NCI-H1436 treated with DMSO at 0.1 percent for 48 hours (cell line): ENCODE data around the gene GALP.
"Not testable (repeated sequence)": the region's sequence is repeated elsewhere in the genome, so short reads cannot be mapped to it uniquely, and the experiment has no call there.

Source experiments
- DNase-seq: peaks from one replicate; lab custom pipeline; 2025; lab: John Stamatoyannopoulos, UW

GALP gene

DNA sequence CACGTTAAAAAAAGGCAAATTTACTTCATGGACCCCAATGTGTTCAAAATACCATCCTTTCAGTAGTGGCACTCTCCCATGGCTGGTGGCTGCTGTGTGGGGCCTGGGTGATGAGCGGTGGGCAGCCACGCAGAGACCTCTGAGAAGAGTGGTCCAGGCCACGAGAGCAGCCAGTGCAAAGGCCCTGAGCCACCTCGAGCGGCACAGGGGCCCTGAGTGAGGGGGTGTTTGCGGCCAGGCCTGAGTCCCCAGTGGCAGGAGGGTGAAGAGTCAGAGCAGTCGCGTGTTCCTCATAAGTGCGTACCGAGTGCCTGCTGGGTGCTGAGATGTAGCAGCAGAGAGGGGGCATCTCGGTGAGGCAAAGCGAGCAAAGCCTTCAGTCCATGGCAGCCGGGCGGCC, 27.7 kb upstream of the GALP start:
- DNase-seq = no peak

DNA sequence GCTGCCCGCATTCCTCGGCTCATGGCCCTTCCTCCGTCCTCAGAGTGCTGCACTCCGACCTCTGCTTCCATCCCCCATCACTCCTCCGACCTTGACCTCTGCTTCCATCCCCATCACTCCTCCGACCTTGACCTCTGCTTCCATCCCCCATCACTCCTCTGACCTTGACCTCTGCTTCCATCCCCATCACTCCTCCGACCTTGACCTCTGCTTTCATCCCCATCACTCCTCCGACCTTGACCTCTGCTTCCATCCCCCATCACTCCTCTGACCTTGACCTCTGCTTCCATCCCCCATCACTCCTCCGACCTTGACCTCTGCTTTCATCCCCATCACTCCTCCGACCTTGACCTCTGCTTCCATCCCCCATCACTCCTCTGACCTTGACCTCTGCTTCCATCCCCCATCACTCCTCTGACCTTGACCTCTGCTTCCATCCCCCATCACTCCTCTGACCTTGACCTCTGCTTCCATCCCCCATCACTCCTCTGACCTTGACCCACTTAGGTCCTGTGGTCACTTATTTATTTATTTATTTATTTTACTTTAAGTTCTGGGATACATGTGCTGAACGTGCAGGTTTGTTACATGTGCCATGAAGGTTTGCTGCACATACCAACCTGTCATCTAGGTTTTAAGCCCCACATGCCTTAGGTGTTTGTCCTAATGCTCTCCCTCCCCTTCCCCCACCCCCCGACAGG, 26.7 kb upstream of the GALP start:
- DNase-seq = not testable (repeated sequence)

DNA sequence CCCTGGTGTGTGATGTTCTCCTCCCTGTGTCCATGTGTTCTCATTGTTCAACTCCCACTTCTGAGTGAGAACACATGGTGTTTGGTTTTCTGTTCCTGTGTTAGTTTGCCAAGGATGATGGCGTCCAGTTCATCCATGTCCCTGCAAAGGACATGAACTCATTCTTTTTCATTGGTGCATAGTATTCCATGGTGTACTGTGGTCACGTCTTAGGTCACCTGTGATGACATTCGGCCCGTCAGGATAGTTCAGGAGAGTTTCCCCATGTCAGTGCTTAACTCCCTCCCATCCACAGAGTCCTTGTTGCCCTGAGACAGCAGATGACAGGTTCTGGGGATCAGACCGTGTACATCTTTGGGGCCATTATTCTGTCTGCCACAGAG, 26.2 kb upstream of the GALP start:
- DNase-seq = no peak

DNA sequence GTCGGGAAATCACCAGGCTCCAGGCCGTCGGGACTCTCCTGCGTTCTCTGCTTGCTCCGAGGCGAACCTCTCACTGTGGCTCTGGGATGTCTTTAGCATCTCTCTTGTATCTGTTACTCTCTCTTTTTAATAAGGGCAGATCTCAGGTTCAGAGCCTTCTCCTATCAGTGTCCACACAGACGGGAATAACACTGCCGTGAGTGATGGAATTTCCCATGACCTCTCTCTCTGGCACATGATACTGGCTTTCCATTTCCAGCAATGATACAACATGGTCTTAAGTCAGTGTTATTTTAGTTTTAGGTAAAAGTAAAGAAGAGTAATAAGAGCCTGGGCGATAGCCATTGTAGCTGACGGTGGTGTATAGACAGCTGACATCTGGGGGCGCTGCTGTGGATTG, 25.4 kb upstream of the GALP start:
- no peak for DNase-seq

DNA sequence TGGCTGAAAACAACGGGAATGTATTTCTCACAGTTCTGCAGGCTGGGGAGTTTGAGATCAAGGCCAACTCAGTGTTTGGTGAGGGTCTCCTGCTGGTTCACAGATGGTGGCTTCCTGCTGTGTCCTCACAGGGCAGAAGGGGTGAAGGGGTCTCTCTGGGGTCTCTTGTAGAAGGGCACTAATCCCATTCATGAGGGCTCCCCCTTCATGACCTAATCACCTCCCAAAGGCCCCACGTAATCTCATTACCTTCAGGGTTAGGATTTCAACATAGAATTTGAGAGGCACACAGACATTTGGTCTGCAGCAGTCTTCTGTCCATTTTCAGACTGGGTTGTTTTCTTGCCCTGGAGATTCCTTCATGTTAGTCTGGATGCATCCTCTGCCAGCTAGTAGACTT, 23.2 kb upstream of the GALP start:
- DNase-seq = no peak

DNA sequence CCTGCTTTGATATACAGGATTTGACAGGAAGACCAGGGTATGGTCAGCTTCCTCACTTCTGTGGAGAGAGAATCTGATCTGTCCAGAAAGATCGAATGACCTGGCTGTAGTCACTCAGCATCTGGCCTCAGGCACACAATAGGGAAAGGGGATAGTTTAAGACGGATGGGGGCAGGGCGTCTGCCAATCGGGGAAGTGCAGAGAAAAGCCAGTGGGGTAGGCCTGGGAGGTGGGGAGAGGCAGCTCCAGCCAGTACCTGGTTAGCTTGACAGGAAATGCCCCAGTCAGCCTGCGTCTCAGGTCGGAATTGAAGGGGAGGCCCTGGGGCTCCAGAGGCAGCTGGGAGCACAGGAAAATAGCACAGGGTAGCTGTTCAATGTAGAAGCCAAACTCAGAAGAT, 22.3 kb upstream of the GALP start:
- no peak for DNase-seq

DNA sequence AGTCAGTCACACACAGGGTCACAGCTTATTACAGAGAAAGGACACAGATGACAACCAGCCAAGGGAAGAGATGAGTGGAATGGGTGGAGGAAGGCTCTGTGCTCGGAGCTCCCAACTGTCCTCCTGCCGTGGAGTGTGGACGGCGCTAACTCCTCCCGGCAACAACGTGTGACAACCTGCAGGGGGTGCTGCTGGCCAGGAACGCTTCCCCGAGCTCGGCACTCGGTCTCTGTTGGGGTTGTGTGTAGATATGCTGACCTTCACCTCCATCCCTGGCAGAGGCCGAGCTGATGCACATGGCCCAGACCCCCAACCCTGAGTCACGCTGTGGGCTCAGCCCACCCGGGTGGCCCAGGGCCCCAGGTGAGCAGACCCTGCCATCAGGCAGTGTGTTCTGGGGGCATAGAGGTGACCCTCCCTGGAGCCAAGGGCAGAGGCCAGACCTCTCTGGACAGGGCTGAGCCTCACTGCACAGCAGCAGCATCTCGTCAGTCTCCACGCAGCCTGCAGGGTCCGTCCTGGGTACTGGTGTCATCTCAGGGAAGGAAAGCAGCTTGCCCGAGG, 20.6 kb upstream of the GALP start:
- no peak for DNase-seq

DNA sequence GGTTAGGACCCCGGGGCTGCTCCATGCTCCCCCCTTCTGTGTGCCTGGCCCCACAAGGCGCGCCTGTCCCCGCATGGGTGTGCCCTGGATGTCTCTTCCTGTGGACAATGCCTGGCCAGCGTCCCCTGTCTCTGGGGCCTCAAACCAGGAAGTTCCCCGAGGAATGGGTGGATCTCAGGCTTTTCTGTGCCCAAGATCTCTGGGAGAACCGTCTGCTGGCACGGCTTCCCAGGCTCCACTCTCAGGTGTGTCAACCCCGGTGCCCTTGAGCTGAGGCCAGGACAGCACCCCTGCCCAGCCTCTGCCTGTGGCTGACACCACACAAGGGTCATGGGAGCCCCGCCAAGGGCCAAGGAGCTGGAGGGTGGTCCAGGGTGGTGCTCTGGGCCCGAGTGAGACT, 19.0 kb upstream of the GALP start:
- no peak for DNase-seq

DNA sequence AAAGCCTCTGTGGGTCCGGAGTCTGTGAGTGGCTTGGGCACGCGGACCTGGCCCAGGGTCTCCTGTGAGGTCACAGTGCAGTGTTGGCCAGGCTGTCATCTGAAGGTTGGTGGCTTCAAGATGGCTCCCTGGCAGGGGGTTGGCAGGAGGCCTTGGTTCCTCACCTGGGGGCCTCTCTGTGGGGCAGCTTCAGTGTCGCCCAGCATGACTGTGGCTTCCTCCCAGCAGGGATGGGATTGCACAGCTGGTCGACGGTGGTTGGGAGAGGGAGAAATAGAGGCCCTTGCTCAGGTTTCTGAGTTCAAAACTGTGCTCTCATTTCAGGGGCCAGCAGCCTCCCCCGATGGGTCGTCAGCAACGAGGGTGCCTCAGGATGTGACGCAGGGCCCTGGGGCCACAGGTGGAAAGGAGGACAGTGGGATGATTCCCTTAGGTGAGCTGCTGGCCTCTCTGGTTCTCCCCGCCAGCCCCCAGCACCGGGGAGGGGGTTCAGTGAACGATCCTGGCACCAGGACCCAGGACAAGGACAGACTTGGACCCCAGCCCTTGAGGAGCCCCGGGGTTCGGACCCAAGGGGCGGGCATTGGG, 17.5 kb upstream of the GALP start:
- DNase-seq = no peak

DNA sequence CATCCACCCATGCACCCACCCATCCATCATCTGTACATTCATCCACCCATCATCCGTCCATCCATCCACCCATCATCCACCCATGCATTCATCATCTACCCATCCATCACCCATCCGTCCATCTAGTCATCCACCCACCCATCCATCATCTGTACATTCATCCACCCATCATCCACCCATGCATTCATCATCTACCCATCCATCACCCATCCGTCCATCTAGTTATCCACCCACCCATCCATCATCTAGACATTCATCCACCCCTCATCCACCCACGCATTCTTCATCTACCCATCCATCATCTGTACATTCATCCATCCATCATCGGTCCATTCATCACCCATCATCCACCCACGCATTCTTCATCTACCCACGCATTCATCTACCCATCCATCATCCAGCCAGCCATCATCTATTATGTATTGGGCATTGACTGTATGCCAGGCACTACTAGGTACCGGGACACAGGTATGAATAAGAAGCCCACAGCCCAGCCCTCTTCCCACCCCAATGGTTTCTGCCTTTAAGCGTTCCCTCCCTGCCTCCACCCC, 16.7 kb upstream of the GALP start:
- no peak for DNase-seq

DNA sequence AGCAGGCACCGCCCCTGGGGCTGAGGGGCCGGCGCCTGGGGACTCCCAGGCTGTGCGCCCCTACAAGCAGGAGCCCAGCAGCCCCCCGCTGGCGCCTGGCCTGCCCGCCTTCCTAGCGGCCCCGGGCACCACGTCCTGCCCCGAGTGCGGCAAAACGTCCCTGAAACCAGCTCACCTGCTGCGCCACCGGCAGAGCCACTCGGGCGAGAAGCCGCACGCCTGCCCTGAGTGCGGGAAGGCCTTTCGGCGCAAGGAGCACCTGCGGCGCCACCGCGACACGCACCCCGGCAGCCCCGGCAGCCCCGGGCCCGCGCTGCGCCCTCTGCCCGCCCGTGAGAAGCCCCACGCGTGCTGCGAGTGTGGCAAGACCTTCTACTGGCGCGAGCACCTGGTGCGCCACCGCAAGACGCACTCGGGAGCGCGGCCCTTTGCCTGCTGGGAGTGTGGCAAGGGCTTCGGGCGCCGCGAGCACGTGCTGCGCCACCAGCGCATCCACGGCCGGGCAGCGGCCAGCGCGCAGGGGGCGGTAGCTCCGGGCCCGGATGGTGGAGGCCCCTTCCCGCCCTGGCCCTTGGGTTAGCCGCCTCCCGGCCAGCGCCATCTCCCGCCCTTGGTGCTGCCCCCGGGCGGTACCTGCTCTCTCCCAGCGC, 16.1 kb upstream of the GALP start:
- DNase-seq = no peak

DNA sequence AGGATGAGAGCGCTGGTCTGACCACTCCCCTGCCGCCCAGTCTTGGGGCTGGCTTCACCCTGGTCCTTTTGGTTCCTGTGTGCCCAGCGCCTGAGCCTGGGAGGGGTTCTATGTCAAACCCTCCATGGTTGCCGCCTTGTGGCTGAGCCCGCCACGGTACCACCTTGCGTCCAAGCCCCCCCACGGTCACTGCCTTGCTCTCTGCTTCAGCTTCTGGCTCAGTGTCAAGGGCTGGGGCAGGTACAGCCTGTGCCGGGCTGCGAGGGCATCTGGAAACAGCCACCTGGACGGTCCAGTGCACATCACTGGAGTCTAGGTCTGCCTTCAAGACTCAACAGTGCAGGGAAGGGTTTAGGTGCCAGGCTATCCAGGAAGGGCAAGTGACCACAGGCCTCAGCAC, 14.3 kb upstream of the GALP start:
- DNase-seq = no peak

DNA sequence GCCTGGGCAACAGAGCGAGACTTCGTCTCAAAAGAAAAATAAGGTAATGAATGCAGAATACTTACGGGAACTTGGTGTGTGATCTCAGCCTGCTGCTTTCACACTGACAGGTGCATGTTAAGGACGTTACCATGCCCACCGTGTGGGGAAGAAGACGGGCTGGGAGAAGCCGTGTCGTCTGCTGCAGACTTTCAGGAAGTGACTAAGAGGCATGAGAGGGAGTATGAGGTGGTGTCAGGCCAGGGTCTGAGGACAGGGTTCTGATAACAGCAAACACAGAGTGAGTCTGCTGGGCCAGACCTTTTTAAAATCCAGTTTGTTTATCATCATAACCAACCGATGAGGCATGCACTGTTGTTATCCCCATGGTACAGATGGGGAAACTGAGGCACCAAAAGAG, 13.6 kb upstream of the GALP start:
- no peak for DNase-seq

DNA sequence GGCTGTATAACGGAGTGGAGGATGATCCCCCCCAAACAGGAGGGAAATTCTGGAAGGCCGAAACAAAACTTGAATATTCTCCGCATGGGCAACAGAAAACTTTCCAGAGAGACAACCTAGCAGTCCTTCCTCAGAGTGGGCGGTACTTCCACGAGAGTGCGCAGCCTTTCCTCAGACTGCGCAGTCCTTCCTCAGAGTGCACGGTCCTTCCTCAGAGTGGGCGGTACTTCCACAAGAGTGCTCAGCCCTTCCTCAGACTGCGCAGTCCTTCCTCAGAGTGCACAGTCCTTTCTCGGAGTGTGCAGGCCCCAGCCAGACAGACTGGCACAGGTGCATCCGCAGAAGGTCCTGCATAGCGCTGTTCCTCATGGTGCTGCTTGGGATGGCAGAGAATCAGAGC, 12.7 kb upstream of the GALP start:
- no peak for DNase-seq

DNA sequence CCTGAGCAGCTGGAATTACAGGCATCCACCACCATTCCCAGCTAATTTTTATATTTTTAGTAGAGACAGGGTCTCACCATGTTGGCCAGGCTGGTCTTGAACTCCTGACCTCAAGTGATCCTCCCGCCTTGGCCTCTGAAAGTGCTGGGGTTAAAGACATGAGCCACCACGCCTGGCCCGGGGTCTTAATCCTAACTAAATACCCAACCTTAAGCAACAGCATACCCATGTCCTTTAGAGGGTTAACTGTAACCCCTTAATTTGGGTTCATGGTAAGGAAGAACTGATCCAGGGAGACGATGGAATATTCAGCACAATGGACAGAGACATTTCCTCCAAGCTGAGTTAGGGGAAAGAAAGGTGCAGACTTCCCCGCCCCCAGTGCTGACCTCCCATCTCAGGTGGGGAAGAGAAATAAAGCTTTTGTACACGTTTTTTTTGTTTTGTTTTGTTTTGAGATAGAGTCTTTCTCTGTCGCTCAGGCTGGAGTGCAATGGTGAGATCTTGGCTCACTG, 8.7 kb upstream of the GALP start:
- DNase-seq = no peak

DNA sequence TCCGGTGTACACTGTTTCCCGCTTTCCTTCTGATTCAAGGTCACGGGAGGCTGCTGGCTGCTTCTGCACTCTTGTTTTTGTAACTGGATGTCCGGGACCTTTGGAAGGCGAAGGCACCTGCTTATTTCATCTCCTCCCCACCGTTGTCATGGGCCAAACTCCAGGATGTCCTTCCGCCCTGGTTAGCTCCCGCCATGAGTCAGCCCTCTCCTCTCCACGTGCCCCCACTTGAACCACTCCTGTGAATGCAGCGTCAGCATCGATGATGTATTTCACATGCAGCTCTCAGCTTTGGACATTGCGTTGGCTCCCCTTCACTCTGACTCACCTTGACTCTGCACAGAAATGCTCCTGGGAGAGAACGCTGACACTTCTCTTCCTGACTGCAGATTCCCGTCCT, 5.5 kb upstream of the GALP start:
- DNase-seq = no peak

DNA sequence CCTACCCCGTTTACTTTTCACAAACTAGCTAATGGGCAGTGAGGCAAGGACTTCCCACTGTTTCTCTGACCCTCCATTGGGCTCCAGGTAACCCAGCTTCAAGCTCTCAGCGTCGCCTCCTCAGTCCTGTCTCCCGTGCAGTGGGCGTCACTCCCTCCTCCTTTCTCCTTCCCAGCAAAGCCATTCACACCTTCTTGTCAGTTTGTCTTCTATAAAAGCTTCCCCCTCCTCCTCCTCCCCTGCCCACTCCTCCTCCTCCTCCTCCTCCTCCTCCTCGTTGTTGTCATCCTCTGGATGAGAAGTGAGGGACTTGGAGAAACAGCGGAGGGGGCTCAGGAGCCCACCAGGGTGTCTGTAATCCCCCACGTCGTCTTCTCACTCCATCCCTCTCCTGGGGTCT, 1.7 kb upstream of the GALP start:
- DNase-seq = no peak

DNA sequence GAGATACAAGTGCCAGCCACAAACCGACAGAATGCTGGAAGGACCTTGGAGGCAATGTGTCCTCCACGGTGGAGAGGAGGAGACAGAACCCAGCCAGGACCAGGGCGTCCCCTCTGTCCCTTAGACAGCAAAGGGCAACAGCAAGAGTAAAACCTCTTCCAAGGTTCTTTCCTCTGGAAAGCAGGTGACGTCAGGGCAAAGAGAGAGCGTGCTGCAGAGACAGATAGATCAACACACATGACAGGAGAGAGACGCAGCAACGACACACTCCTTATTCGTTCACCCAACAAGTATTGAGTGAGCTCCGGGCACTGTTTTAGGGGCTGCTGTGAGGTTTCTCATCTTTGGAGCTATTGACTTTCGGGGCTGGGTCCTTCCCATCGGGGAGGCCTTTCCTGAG, 1.3 kb upstream of the GALP start:
- no peak for DNase-seq

DNA sequence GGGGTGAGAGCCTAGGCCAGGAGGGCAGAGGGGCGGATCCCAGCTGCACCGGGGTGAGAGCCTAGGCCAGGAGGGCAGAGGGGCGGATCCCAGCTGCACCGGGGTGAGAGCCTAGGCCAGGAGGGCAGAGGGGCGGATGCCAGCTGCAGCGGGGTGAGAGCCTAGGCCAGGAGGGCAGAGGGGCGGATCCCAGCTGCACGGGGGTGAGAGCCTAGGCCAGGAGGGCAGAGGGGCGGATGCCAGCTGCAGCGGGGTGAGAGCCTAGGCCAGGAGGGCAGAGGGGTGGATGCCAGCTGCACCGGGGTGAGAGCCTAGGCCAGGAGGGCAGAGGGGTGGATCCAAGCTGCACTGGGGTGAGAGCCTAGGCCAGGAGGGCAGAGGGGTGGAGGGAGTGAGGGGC, 502 bp downstream of the GALP start:
- DNase-seq = not testable (repeated sequence)

DNA sequence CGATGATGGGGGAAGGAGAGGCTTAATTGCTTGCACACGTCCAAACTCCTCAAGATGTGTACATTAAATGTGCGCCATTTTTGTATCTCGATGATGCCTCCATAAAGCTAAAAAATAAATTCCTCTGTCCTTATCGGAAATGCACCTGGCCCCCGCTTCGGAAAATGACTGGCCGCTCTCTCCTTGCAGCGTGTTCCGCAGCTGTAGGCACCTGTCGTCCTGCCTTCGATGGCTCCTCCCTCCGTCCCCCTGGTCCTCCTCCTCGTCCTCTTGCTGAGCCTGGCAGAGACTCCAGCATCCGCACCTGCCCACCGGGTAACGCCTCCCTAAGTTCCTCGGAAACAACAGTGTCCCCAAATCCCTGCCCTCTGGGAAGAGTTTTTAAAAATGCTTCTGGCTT, 1.1 kb downstream of the GALP start:
- DNase-seq = no peak

DNA sequence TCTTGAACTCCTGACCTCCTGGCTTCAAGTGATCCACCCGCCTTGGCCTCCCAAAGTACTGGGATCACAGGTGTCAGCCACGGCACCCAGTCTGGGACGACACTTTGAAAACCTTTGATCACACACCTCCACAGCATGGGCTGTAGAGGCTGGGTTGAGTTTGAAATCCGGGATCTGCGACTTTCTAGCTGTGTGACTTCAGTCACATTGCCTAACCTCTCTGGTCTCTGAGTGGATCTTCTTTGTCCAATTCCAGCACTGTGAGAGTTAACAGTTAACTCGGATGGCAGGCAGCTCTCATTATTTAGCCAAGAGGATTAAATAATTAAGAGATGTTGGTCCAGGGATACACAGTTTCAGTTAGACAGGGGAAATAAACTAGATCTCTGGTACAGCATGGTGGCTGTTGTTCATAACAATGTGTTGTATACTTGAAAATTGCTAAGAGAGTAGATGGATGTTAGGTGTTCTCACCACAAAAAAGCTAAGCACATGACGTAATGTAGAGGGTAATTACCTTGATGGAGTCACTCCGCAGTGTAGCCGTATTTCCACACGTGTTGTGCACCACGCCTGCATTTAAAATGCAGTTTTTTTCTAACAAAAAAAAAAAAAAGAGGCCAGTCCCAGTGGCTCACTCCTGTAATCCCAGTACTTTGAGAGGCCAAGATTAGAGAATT, 1.9 kb downstream of the GALP start:
- no peak for DNase-seq

DNA sequence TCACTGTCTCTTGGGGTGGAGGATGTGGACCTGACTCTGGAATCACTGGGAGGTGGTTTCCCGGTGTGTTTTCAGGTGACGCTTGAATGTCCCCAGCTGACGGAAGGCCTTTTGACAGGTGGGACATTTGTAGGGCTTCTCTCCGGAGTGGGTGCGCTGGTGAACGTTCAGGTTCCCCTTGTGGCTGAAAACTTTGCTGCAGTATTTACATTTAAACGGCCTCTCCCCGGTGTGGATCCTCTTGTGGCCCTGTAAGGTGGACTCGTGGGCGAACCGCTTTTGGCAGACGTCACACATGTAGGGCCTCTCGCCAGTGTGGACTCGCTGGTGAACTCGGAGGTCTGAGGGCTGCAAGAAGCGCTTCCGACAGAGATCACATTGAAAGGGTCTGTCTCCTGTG, 14.0 kb downstream of the GALP start:
- DNase-seq = no peak
